C4-2B (cell line): Measurements from ENCODE around the gene APCDD1.

Experiments used
- H3K27ac ChIP-seq: fragments of 450-650 bp; 2 replicates; pipeline ENCODE4 v1.5.1; 2017
- ZFX ChIP-seq: fragments of 450-650 bp; IDR thresholded peaks from 2 replicates; pipeline ENCODE4 v1.6.1; 2017
- TF ChIP-seq, protein P1 (sequence below): fragments of 450-650 bp; conservative IDR thresholded peaks from 2 replicates; pipeline ENCODE4 v1.5.1; 2017; ENCODE audit warnings: mild to moderate bottlenecking

APCDD1 gene

GRCh38 chr18:10432781-10433180, 21.7 kb upstream of the APCDD1 start:
- TF ChIP-seq, protein P1, sequence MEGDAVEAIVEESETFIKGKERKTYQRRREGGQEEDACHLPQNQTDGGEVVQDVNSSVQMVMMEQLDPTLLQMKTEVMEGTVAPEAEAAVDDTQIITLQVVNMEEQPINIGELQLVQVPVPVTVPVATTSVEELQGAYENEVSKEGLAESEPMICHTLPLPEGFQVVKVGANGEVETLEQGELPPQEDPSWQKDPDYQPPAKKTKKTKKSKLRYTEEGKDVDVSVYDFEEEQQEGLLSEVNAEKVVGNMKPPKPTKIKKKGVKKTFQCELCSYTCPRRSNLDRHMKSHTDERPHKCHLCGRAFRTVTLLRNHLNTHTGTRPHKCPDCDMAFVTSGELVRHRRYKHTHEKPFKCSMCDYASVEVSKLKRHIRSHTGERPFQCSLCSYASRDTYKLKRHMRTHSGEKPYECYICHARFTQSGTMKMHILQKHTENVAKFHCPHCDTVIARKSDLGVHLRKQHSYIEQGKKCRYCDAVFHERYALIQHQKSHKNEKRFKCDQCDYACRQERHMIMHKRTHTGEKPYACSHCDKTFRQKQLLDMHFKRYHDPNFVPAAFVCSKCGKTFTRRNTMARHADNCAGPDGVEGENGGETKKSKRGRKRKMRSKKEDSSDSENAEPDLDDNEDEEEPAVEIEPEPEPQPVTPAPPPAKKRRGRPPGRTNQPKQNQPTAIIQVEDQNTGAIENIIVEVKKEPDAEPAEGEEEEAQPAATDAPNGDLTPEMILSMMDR = no peak
- no peak for TF ChIP-seq ZFX
- H3K27ac ChIP-seq = no peak overlapping the region

- H3K27ac ChIP-seq = no peak overlapping the region
- TF ChIP-seq, protein P1 = no peak
- TF ChIP-seq ZFX = no peak
Measured at GRCh38 chr18:10436160-10436559, 18.3 kb upstream of the APCDD1 start.

DNA sequence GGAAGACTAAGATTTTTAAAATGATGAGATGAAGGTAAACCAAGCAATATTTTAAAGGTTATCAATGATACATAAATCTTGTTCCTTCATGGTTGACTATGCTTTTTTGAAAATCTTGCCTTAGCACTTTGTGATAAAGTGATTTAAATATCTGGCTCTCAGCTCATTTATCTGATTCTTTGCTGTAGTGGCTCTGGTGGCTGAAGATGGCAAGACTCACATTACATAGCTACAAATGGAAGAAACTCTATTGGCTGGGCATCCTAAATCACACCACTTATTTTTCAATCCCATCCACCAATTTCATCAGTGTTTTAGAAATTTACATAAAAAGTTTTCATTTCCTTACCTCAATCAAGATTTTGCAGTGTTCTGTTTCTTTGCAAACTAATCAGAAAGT, 16.6 kb upstream of the APCDD1 start:
- no peak overlapping the region for H3K27ac ChIP-seq
- TF ChIP-seq ZFX = no peak

GRCh38 chr18:10439898-10440297, 14.5 kb upstream of the APCDD1 start:
- H3K27ac ChIP-seq = no peak overlapping the region
- TF ChIP-seq, protein P1 = no peak

GRCh38 chr18:10440884-10441283, 13.6 kb upstream of the APCDD1 start:
- TF ChIP-seq, protein P1 = no peak
- no peak for TF ChIP-seq ZFX
- no peak overlapping the region for H3K27ac ChIP-seq

- no peak for TF ChIP-seq ZFX
- TF ChIP-seq, protein P1 = no peak
- H3K27ac ChIP-seq = no peak overlapping the region
Measured at GRCh38 chr18:10441472-10441871, 13.0 kb upstream of the APCDD1 start.

DNA sequence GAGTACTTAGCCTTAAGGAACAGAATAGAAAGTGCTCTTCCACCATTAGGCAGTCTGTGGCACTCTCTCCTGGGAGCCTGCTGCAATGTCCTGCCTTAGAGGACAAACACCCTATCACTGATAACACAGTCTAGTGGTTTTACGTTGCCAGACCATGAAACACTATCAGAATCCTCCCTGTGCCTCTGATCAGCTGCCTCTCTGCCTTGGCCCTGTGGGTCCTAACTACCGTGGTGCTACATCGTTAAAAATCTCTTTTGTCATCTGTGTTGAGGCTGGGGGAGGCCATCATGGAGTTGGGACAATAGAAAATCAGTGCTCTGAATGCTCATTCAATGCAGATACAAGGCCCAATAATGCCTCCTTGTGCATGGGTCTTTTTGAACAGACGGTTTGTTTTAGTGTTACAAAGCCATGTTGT, 11.9 kb upstream of the APCDD1 start:
- H3K27ac ChIP-seq = no peak overlapping the region
- TF ChIP-seq ZFX = no peak
- TF ChIP-seq, protein P1 = no peak

DNA sequence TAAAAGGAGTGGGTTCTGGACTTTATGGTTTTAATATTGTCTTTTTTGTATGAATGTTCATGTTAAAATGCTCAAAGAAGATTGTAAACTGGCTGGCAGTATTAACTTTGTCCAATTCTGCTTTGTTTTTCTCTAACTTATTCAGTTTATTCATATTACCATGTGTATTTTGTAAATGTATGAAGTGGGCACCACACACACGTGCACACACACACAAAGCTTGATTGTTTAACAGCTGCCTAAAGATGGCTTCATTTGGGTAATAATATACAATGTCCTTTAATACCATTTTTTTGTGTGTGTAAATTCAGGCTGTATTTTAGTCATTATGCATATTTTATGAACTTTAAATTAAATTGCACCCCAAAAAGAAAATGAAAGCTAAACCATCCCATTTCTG, 11.4 kb upstream of the APCDD1 start:
- TF ChIP-seq, protein P1 = no peak
- no peak for TF ChIP-seq ZFX
- H3K27ac ChIP-seq = no peak overlapping the region
